HEK293 (cell line): ENCODE measurements around the gene KLHL14.

ENCODE experiments used
- CTCF ChIA-PET: fragments of 350-600 bp; formaldehyde crosslinking; extraction: SDS; loops from one replicate; lab custom pipeline; 2021; ENCODE audit warnings: antibody characterized with exemption; lab: Yijun Ruan, JAX
- POLR2A ChIA-PET: fragments of 300-600 bp; formaldehyde crosslinking; extraction: SDS; loops from one replicate; lab custom pipeline; 2020; ENCODE audit warnings: antibody characterized with exemption, inconsistent platforms; lab: Yijun Ruan, JAX
- H3K27ac ChIP-seq: fragments of 200-500 bp; sonication (Bioruptor generic); 2 replicates; pipeline ENCODE4 v1.5.1; 2014; ENCODE audit warnings: low read depth, low read length, control low read depth, inconsistent platforms; ENCODE audit errors: extremely low read depth
- H3K36me3 ChIP-seq, 2 experiments: fragments of 200-500 bp in 1 of 2; sonication (Bioruptor generic) in 1 of 2; 1 replicate in 1 of 2; 2 replicates in 1 of 2; pipeline ENCODE4 v1.5.1; 2014 to 2017; ENCODE audit warnings: inconsistent platforms in 2 of 2, low read length in 2 of 2; ENCODE audit not compliant: control insufficient read depth in 2 of 2, insufficient read depth in 1 of 2
- H3K4me1 ChIP-seq: fragments of 200-500 bp; sonication (Bioruptor generic); 2 replicates; pipeline ENCODE4 v1.5.1; 2014; ENCODE audit warnings: mild to moderate bottlenecking, low read length, inconsistent platforms; ENCODE audit not compliant: control insufficient read depth, insufficient read depth
- H3K4me3 ChIP-seq: 2 replicates; pipeline ENCODE4 v1.5.1; 2011; ENCODE audit warnings: low read depth, mild to moderate bottlenecking, control low read depth, low read length, moderate library complexity
- H3K9me3 ChIP-seq: fragments of 200-500 bp; sonication (Bioruptor generic); 2 replicates; pipeline ENCODE4 v1.5.1; 2014; ENCODE audit warnings: low read depth, low read length, inconsistent platforms; ENCODE audit not compliant: control insufficient read depth, insufficient read depth
- ATF2 ChIP-seq: fragments of 450-650 bp; formaldehyde crosslinking; IDR thresholded peaks from 2 replicates; pipeline ENCODE4 v1.5.1; 2016; ENCODE audit warnings: missing biosample characterization, missing genetic modification characterization, low read depth
- CTCF ChIP-seq: fragments of 450-650 bp; formaldehyde crosslinking; IDR thresholded peaks from 2 replicates; pipeline ENCODE4 v1.5.1; 2016; ENCODE audit warnings: missing biosample characterization, missing genetic modification characterization
- FEZF1 ChIP-seq: fragments of 450-650 bp; formaldehyde crosslinking; IDR thresholded peaks from 2 replicates; pipeline ENCODE4 v1.5.1; 2016; ENCODE audit warnings: missing biosample characterization, missing genetic modification characterization
- GLIS2 ChIP-seq: fragments of 450-650 bp; formaldehyde crosslinking; IDR thresholded peaks from 2 replicates; pipeline ENCODE4 v1.5.1; 2016; ENCODE audit warnings: missing biosample characterization, missing genetic modification characterization
- IKZF3 ChIP-seq: fragments of 450-650 bp; IDR thresholded peaks from 2 replicates; pipeline ENCODE4 v1.5.0; 2018; ENCODE audit warnings: missing biosample characterization, mild to moderate bottlenecking, missing genetic modification characterization, moderate library complexity
- KLF16 ChIP-seq: fragments of 450-650 bp; formaldehyde crosslinking; IDR thresholded peaks from 2 replicates; pipeline ENCODE4 v1.5.1; 2017; ENCODE audit warnings: missing biosample characterization, missing genetic modification characterization
- SETDB1 ChIP-seq: IDR thresholded peaks from one replicate; pipeline ENCODE4 v1.6.1; 2017; ENCODE audit warnings: mild to moderate bottlenecking, low read length, moderate library complexity, mixed read lengths; ENCODE audit not compliant: insufficient read length
- ZFP37 ChIP-seq: fragments of 450-650 bp; formaldehyde crosslinking; IDR thresholded peaks from 2 replicates; pipeline ENCODE4 v1.5.1; 2016; ENCODE audit warnings: missing biosample characterization, missing genetic modification characterization
- ZFP41 ChIP-seq: fragments of 450-650 bp; formaldehyde crosslinking; IDR thresholded peaks from 2 replicates; pipeline ENCODE4 v1.5.1; 2016; ENCODE audit warnings: missing biosample characterization, missing genetic modification characterization, borderline replicate concordance
- ZIC2 ChIP-seq: fragments of 450-650 bp; formaldehyde crosslinking; IDR thresholded peaks from 2 replicates; pipeline ENCODE4 v1.5.1; 2016; ENCODE audit warnings: missing biosample characterization, missing genetic modification characterization
- ZNF138 ChIP-seq: fragments of 450-650 bp; formaldehyde crosslinking; IDR thresholded peaks from 2 replicates; pipeline ENCODE4 v1.5.1; 2016; ENCODE audit warnings: missing biosample characterization, missing genetic modification characterization, borderline replicate concordance
- ZNF221 ChIP-seq: fragments of 450-650 bp; formaldehyde crosslinking; IDR thresholded peaks from 2 replicates; pipeline ENCODE4 v1.5.1; 2017; ENCODE audit warnings: missing biosample characterization, missing genetic modification characterization, borderline replicate concordance
- ZNF223 ChIP-seq: fragments of 450-650 bp; formaldehyde crosslinking; IDR thresholded peaks from 2 replicates; pipeline ENCODE4 v1.5.1; 2016; ENCODE audit warnings: missing biosample characterization, missing genetic modification characterization
- ZNF24 ChIP-seq: fragments of 450-650 bp; formaldehyde crosslinking; IDR thresholded peaks from 2 replicates; pipeline ENCODE4 v1.5.1; 2016; ENCODE audit warnings: missing biosample characterization, missing genetic modification characterization
- ZNF26 ChIP-seq: fragments of 450-650 bp; formaldehyde crosslinking; IDR thresholded peaks from 2 replicates; pipeline ENCODE4 v1.5.1; 2016; ENCODE audit warnings: missing biosample characterization, missing genetic modification characterization
- ZNF292 ChIP-seq: fragments of 450-650 bp; formaldehyde crosslinking; IDR thresholded peaks from 2 replicates; pipeline ENCODE4 v1.5.1; 2016; ENCODE audit warnings: low read depth, missing biosample characterization, missing genetic modification characterization, borderline replicate concordance
- ZNF311 ChIP-seq: fragments of 450-650 bp; formaldehyde crosslinking; IDR thresholded peaks from 2 replicates; pipeline ENCODE4 v1.5.1; 2017; ENCODE audit warnings: missing biosample characterization, missing genetic modification characterization, borderline replicate concordance
- ZNF488 ChIP-seq: fragments of 450-650 bp; formaldehyde crosslinking; IDR thresholded peaks from 2 replicates; pipeline ENCODE4 v1.5.1; 2016; ENCODE audit warnings: missing biosample characterization, missing genetic modification characterization
- ZNF521 ChIP-seq: fragments of 450-650 bp; formaldehyde crosslinking; IDR thresholded peaks from 2 replicates; pipeline ENCODE4 v1.5.1; 2017; ENCODE audit warnings: missing biosample characterization, mild to moderate bottlenecking, missing genetic modification characterization
- ZNF580 ChIP-seq: fragments of 450-650 bp; formaldehyde crosslinking; IDR thresholded peaks from 2 replicates; pipeline ENCODE4 v1.5.1; 2016; ENCODE audit warnings: missing biosample characterization, missing genetic modification characterization
- ZNF621 ChIP-seq: fragments of 450-650 bp; formaldehyde crosslinking; IDR thresholded peaks from 2 replicates; pipeline ENCODE4 v1.5.1; 2017; ENCODE audit warnings: missing biosample characterization, missing genetic modification characterization
- ZNF792 ChIP-seq: fragments of 450-650 bp; formaldehyde crosslinking; IDR thresholded peaks from 2 replicates; pipeline ENCODE4 v1.5.1; 2016; ENCODE audit warnings: missing biosample characterization, missing genetic modification characterization
- ZNF830 ChIP-seq: fragments of 450-650 bp; IDR thresholded peaks from 2 replicates; pipeline ENCODE4 v1.5.0; 2018; ENCODE audit warnings: missing biosample characterization, missing genetic modification characterization, low read depth, mild to moderate bottlenecking, moderate library complexity
- ZSCAN18 ChIP-seq: fragments of 450-650 bp; formaldehyde crosslinking; IDR thresholded peaks from 2 replicates; pipeline ENCODE4 v1.5.1; 2016; ENCODE audit warnings: missing biosample characterization, missing genetic modification characterization

The KLHL14 gene

GRCh38 chr18:32677578-32677977 lies 95.2 kb downstream of the KLHL14 start:
- no peak for TF ChIP-seq ZSCAN18 (tag by site-specific recombination)
- TF ChIP-seq KLF16 (tag by site-specific recombination): no peak
- no peak for TF ChIP-seq ZNF311 (tag by site-specific recombination)
- no peak for TF ChIP-seq ZIC2 (tag by site-specific recombination)
- TF ChIP-seq ZNF221: no peak
- TF ChIP-seq ZNF223: no peak
- TF ChIP-seq ZNF26 (tag by site-specific recombination): no peak
- TF ChIP-seq ZNF621 (tag by site-specific recombination): no peak
- no peak for TF ChIP-seq ZNF830
- TF ChIP-seq SETDB1: no peak
- TF ChIP-seq FEZF1 (tag by site-specific recombination): no peak
- no peak for TF ChIP-seq GLIS2
- TF ChIP-seq CTCF: no peak
- TF ChIP-seq ATF2 (tag by site-specific recombination): no peak
- TF ChIP-seq ZFP41 (tag by site-specific recombination): no peak
- H3K36me3 ChIP-seq: peaks cover 0 to 3% of the 10 kb centered on the region in 2 experiments; a peak in 1 of 3 replicates
- H3K4me1 ChIP-seq: no peaks in the 10 kb centered on the region
- no peak overlapping the region for H3K27ac ChIP-seq
- no peaks in the 10 kb centered on the region for H3K9me3 ChIP-seq
- ChIA-PET POLR2A (no interaction called here), CTCF (no interaction called here)
- H3K4me3 ChIP-seq: no peak overlapping the region

GRCh38 chr18:32674491-32674890 lies 98.3 kb downstream of the KLHL14 start:
- no peaks in the 10 kb centered on the region for H3K4me1 ChIP-seq
- ChIA-PET POLR2A (no interaction called here), CTCF (interaction anchor here (0.6 to 2.0 kb wide), 17 partner anchors 8 to 517 kb away, joined by 3 to 11 read pairs (median 4); no protein-coding TSS in a partner anchor)
- H3K4me3 ChIP-seq: no peak overlapping the region
- H3K36me3 ChIP-seq: peaks cover 0 to 3% of the 10 kb centered on the region in 2 experiments; a peak in 1 of 3 replicates
- no peak overlapping the region for H3K27ac ChIP-seq
- no peak for TF ChIP-seq IKZF3
- no peaks in the 10 kb centered on the region for H3K9me3 ChIP-seq

- Histone ChIP-seq H3K4me3 (no peak overlapping the region), H3K27ac (no peak overlapping the region), H3K4me1 (no peaks in the 10 kb centered on the region), H3K9me3 (no peaks in the 10 kb centered on the region), H3K36me3 (peaks cover 0 to 3% of the 10 kb centered on the region in 2 experiments; a peak in 1 of 3 replicates)
- ChIA-PET POLR2A (no interaction called here), CTCF (interaction anchor here (0.5 to 1.3 kb wide), 4 partner anchors 120 to 258 kb away, joined by 3 to 4 read pairs (median 3); partner anchors contain the start of gene GAREM1)
- no peak for TF ChIP-seq ZNF580 (tag by site-specific recombination)
- TF ChIP-seq ZFP37 (tag by site-specific recombination): no peak
- no peak for TF ChIP-seq ZNF792 (tag by site-specific recombination)
- no peak for TF ChIP-seq ZNF24
- TF ChIP-seq ZNF292 (tag by site-specific recombination): no peak
- TF ChIP-seq ZNF521 (tag by site-specific recombination): no peak
- no peak for TF ChIP-seq ZNF138
- no peak for TF ChIP-seq ZNF488
Measured at GRCh38 chr18:32672398-32672797, 100.4 kb downstream of the KLHL14 start.
